Left ventricle myocardium inferior (tissue), 1 donor: ENCODE data around the gene CFAP92. TPM values are rescaled to one million over a fixed set of nuclear protein-coding genes. Genes with fewer than 3 reads are reported as not detected.

ENCODE experiments used
- DNase-seq: peaks from one replicate; pipeline ENCODE4 v3.0.0-alpha.2; 2020
- H3K27ac ChIP-seq: fragments of 200-600 bp; replicated peaks from 2 replicates; pipeline ENCODE4 v1.8.0; 2021
- H3K27me3 ChIP-seq: fragments of 200-600 bp; 2 replicates; pipeline ENCODE4 v1.8.0; 2021; ENCODE audit warnings: low read depth
- H3K36me3 ChIP-seq: fragments of 200-600 bp; 2 replicates; pipeline ENCODE4 v1.8.0; 2021
- H3K4me1 ChIP-seq: fragments of 200-600 bp; 2 replicates; pipeline ENCODE4 v1.8.0; 2021
- H3K4me3 ChIP-seq: fragments of 200-600 bp; 2 replicates; pipeline ENCODE4 v1.8.0; 2021; ENCODE audit warnings: mild to moderate bottlenecking, moderate library complexity
- H3K9me3 ChIP-seq: fragments of 200-600 bp; replicated peaks from 2 replicates; pipeline ENCODE4 v1.8.0; 2021
- CTCF ChIP-seq: fragments of 200-600 bp; IDR thresholded peaks from 2 replicates; pipeline ENCODE4 v1.8.0; 2021; ENCODE audit warnings: antibody characterized with exemption, mild to moderate bottlenecking, borderline replicate concordance
- intact Hi-C: fragments of 100-400 bp; cut with micrococcal nuclease; formaldehyde crosslinking; loops from one replicate; pipeline ENCODE4 v1.11.0; 2022
- total RNA-seq: library from RNA; stranded (reverse); fragmentation: NEBNext Ultra II Directional; extraction: Animal tissue kit (Norgen Biotek cat#: 25700); gene quantifications from one replicate; pipeline ENCODE4 v1.2.1, GENCODE V29; 2021
- donor health status: DM: no; HTN: yes; CAD: no; lungs with severe emphysema.

Gene CFAP92
- total RNA-seq, 1 donor from 2014 or later: 0.25 TPM

GRCh38 chr3:128863560-128863959 lies 130.3 kb downstream of the CFAP92 start:
- intact Hi-C loops: no loop called here
- Histone ChIP-seq H3K4me1 (peaks cover 16% of the 10 kb centered on the region), H3K4me3 (no peak overlapping the region), H3K27me3 (no peaks in the 10 kb centered on the region), H3K36me3 (no peaks in the 10 kb centered on the region), H3K9me3 (peaks cover 25% of the 10 kb centered on the region), H3K27ac (no peak overlapping the region)
- TF ChIP-seq CTCF: peak; percentile 29
- no peak for DNase-seq

GRCh38 chr3:128861491-128861890 lies 132.4 kb downstream of the CFAP92 start:
- Histone ChIP-seq H3K4me3 (no peak overlapping the region), H3K4me1 (peaks cover 16% of the 10 kb centered on the region), H3K36me3 (no peaks in the 10 kb centered on the region), H3K9me3 (peaks cover 34% of the 10 kb centered on the region), H3K27me3 (no peaks in the 10 kb centered on the region), H3K27ac (no peak overlapping the region)
- TF ChIP-seq CTCF: no peak
- no peak for DNase-seq
- intact Hi-C loops: no loop called here

Other genes with a start within 250 kb of the CFAP92 start
- 35.9 TPM for gene ACAD9, start 114.5 kb downstream of the CFAP92 start, total RNA-seq
- 1.5 TPM for gene EFCC1, start 7.2 kb upstream of the CFAP92 start, total RNA-seq
- not detected for gene GP9, start 66.7 kb upstream of the CFAP92 start, total RNA-seq
- gene RAB43, start 127.7 kb upstream of the CFAP92 start, total RNA-seq: 3.3 TPM
- gene ISY1, start 167.0 kb upstream of the CFAP92 start, total RNA-seq: 21.3 TPM
- gene CNBP, start 189.8 kb upstream of the CFAP92 start, total RNA-seq: 490 TPM